ENCODE measurements around the gene CCSAP. TPM values are rescaled to one million over a fixed set of nuclear protein-coding genes. Genes with fewer than 3 reads are reported as not detected.
"Not testable (repeated sequence)": the region's sequence is repeated elsewhere in the genome, so short reads cannot be mapped to it uniquely, and the experiment has no call there.

CCSAP gene
- polyA plus RNA-seq, 2 donors: 1.6 to 2.5 TPM

DNA sequence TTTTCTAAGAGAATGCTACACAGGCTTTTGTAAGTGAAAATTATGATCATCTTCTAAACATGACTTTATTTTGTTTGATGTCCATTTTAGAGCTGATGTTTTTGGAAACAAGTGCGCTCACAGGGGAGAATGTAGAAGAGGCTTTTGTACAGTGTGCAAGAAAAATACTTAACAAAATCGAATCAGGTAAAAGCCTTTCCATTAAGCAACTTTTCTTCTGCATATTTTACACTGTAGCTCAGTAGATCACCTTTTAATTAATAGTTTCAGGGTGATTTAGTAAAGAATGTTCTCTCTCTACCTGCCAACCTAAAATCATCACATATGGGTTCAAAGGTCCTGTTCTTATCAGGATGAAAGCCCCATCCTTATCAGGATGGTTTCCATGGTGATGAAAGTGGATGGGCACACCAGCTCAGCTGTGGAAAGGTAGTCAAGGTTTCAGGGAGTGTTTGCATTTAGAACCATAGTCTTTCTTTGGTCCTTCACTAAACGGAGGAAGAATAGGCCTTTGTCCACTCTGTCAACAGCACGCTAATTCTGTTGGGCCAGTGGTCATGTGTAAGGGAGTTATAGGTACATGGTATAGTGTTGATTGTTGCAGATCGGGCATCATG is 43.9 kb downstream of the CCSAP start:
- Histone ChIP-seq H3K9me3 (ENCODE audit: control insufficient read depth in 2 of 2, insufficient read depth in 1 of 2, low read depth in 1 of 2, low read length in 1 of 2) (no peaks in the 10 kb centered on the region), H3K27ac (ENCODE audit: low read depth in 2 of 2, low read length in 1 of 2) (no peak overlapping the region), H3K4me1 (ENCODE audit: control insufficient read depth in 2 of 2, insufficient read depth in 2 of 2, low read length in 1 of 2) (no peaks in the 10 kb centered on the region), H3K36me3 (ENCODE audit: control insufficient read depth in 2 of 2, insufficient read depth in 2 of 2, low read length in 1 of 2) (peaks cover 6 to 23% of the 10 kb centered on the region in 2 donors), H3K27me3 (ENCODE audit: control insufficient read depth in 1 of 2, insufficient read depth in 2 of 2, low read length in 2 of 2) (no peaks in the 10 kb centered on the region), H3K4me3 (ENCODE audit: low read depth in 1 of 2, low read length in 2 of 2) (no peak overlapping the region)
- WGBS, 2 donors: 84 to 92% methylated on average over 5 of the region's 5 CpGs

- H3K36me3 ChIP-seq (ENCODE audit: control insufficient read depth in 2 of 2, insufficient read depth in 2 of 2, low read length in 1 of 2): peaks cover 6 to 23% of the 10 kb centered on the region in 2 donors
- H3K9me3 ChIP-seq (ENCODE audit: control insufficient read depth in 2 of 2, insufficient read depth in 1 of 2, low read depth in 1 of 2, low read length in 1 of 2): no peaks in the 10 kb centered on the region
- H3K4me3 ChIP-seq (ENCODE audit: low read depth in 1 of 2, low read length in 2 of 2): no peak overlapping the region
Observed at GRCh38 chr1:229298420-229298819, 44.4 kb downstream of the CCSAP start.

DNA sequence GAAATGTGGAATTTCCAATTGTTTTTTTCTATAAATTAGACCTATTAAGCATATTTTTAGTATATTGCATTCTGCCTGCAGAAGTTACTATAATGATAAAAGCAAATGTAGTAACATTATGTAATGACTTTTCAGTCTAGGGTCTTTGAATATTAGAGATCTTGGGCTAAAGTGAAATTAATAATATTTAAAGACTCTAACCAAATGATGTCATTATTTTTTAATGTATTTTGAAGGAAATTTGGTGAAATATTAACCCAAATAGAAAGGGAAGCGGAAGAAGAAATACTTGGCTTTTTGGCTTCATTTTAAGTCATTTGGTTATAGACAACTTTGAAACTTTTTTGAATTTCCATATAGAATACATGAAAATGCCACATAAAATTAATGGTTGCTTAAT is 45.1 kb downstream of the CCSAP start:
- Histone ChIP-seq H3K9me3 (ENCODE audit: control insufficient read depth in 2 of 2, insufficient read depth in 1 of 2, low read depth in 1 of 2, low read length in 1 of 2) (no peaks in the 10 kb centered on the region), H3K4me3 (ENCODE audit: low read depth in 1 of 2, low read length in 2 of 2) (no peak overlapping the region), H3K36me3 (ENCODE audit: control insufficient read depth in 2 of 2, insufficient read depth in 2 of 2, low read length in 1 of 2) (peaks cover 6 to 19% of the 10 kb centered on the region in 2 donors), H3K4me1 (ENCODE audit: control insufficient read depth in 2 of 2, insufficient read depth in 2 of 2, low read length in 1 of 2) (no peaks in the 10 kb centered on the region), H3K27ac (ENCODE audit: low read depth in 2 of 2, low read length in 1 of 2) (no peak overlapping the region), H3K27me3 (ENCODE audit: control insufficient read depth in 1 of 2, insufficient read depth in 2 of 2, low read length in 2 of 2) (no peaks in the 10 kb centered on the region)
- 96 to 97% methylated on average over 1 of the region's 1 CpG for WGBS, 2 donors

More at GRCh38 chr1:229298420-229298819, 44.4 kb downstream of the CCSAP start:
- Histone ChIP-seq H3K27ac (ENCODE audit: low read depth in 2 of 2, low read length in 1 of 2) (no peak overlapping the region), H3K4me1 (ENCODE audit: control insufficient read depth in 2 of 2, insufficient read depth in 2 of 2, low read length in 1 of 2) (no peaks in the 10 kb centered on the region), H3K27me3 (ENCODE audit: control insufficient read depth in 1 of 2, insufficient read depth in 2 of 2, low read length in 2 of 2) (no peaks in the 10 kb centered on the region)

- Histone ChIP-seq H3K36me3 (ENCODE audit: control insufficient read depth in 2 of 2, insufficient read depth in 2 of 2, low read length in 1 of 2) (peaks cover 6 to 18% of the 10 kb centered on the region in 2 donors), H3K4me1 (ENCODE audit: control insufficient read depth in 2 of 2, insufficient read depth in 2 of 2, low read length in 1 of 2) (no peaks in the 10 kb centered on the region), H3K4me3 (ENCODE audit: low read depth in 1 of 2, low read length in 2 of 2) (no peak overlapping the region), H3K27ac (ENCODE audit: low read depth in 2 of 2, low read length in 1 of 2) (no peak overlapping the region), H3K9me3 (ENCODE audit: control insufficient read depth in 2 of 2, insufficient read depth in 1 of 2, low read depth in 1 of 2, low read length in 1 of 2) (no peaks in the 10 kb centered on the region), H3K27me3 (ENCODE audit: control insufficient read depth in 1 of 2, insufficient read depth in 2 of 2, low read length in 2 of 2) (no peaks in the 10 kb centered on the region)
- 52 to 62% methylated on average over 3 of the region's 3 CpGs for WGBS, 2 donors
Observed at GRCh38 chr1:229296541-229296941, 46.3 kb downstream of the CCSAP start.

- peaks cover 6 to 15% of the 10 kb centered on the region in 2 donors for H3K36me3 ChIP-seq (ENCODE audit: control insufficient read depth in 2 of 2, insufficient read depth in 2 of 2, low read length in 1 of 2)
- H3K4me3 ChIP-seq (ENCODE audit: low read depth in 1 of 2, low read length in 2 of 2): no peak overlapping the region
- H3K4me1 ChIP-seq (ENCODE audit: control insufficient read depth in 2 of 2, insufficient read depth in 2 of 2, low read length in 1 of 2): no peaks in the 10 kb centered on the region
- 79 to 86% methylated on average over 11 of the region's 11 CpGs for WGBS, 2 donors
- H3K27ac ChIP-seq (ENCODE audit: low read depth in 2 of 2, low read length in 1 of 2): no peak overlapping the region
- H3K9me3 ChIP-seq (ENCODE audit: control insufficient read depth in 2 of 2, insufficient read depth in 1 of 2, low read depth in 1 of 2, low read length in 1 of 2): no peaks in the 10 kb centered on the region
- H3K27me3 ChIP-seq (ENCODE audit: control insufficient read depth in 1 of 2, insufficient read depth in 2 of 2, low read length in 2 of 2): no peaks in the 10 kb centered on the region
Observed at GRCh38 chr1:229295745-229296144, 47.1 kb downstream of the CCSAP start.

- H3K36me3 ChIP-seq (ENCODE audit: control insufficient read depth in 2 of 2, insufficient read depth in 2 of 2, low read length in 1 of 2): peaks cover 0 to 4% of the 10 kb centered on the region in 2 donors
- H3K9me3 ChIP-seq (ENCODE audit: control insufficient read depth in 2 of 2, insufficient read depth in 1 of 2, low read depth in 1 of 2, low read length in 1 of 2): no peaks in the 10 kb centered on the region
- H3K4me1 ChIP-seq (ENCODE audit: control insufficient read depth in 2 of 2, insufficient read depth in 2 of 2, low read length in 1 of 2): no peaks in the 10 kb centered on the region
- 93 to 95% methylated on average over 10 of the region's 10 CpGs for WGBS, 2 donors
- no peak overlapping the region for H3K4me3 ChIP-seq (ENCODE audit: low read depth in 1 of 2, low read length in 2 of 2)
- H3K27ac ChIP-seq (ENCODE audit: low read depth in 2 of 2, low read length in 1 of 2): no peak overlapping the region
- no peaks in the 10 kb centered on the region for H3K27me3 ChIP-seq (ENCODE audit: control insufficient read depth in 1 of 2, insufficient read depth in 2 of 2, low read length in 2 of 2)
Observed at GRCh38 chr1:229293528-229294204, 49.2 kb downstream of the CCSAP start.

- not testable (repeated sequence) for H3K36me3 ChIP-seq (ENCODE audit: control insufficient read depth in 2 of 2, insufficient read depth in 2 of 2, low read length in 1 of 2)
Observed at GRCh38 chr1:229291686-229292085, 51.2 kb downstream of the CCSAP start.

GRCh38 chr1:229288516-229288915 is 54.3 kb downstream of the CCSAP start:
- Histone ChIP-seq H3K27ac (ENCODE audit: low read depth in 2 of 2, low read length in 1 of 2) (no peak overlapping the region), H3K9me3 (ENCODE audit: control insufficient read depth in 2 of 2, insufficient read depth in 1 of 2, low read depth in 1 of 2, low read length in 1 of 2) (no peaks in the 10 kb centered on the region), H3K27me3 (ENCODE audit: control insufficient read depth in 1 of 2, insufficient read depth in 2 of 2, low read length in 2 of 2) (no peaks in the 10 kb centered on the region), H3K4me1 (ENCODE audit: control insufficient read depth in 2 of 2, insufficient read depth in 2 of 2, low read length in 1 of 2) (peaks cover 0 to 3% of the 10 kb centered on the region in 2 donors), H3K4me3 (ENCODE audit: low read depth in 1 of 2, low read length in 2 of 2) (no peak overlapping the region), H3K36me3 (ENCODE audit: control insufficient read depth in 2 of 2, insufficient read depth in 2 of 2, low read length in 1 of 2) (no peaks in the 10 kb centered on the region)
- 88 to 90% methylated on average over 1 of the region's 1 CpG for WGBS, 2 donors

More at GRCh38 chr1:229291686-229292085, 51.2 kb downstream of the CCSAP start:
- not testable (repeated sequence) for H3K4me3 ChIP-seq (ENCODE audit: low read depth in 1 of 2, low read length in 2 of 2); H3K27ac ChIP-seq (ENCODE audit: low read depth in 2 of 2, low read length in 1 of 2); H3K4me1 ChIP-seq (ENCODE audit: control insufficient read depth in 2 of 2, insufficient read depth in 2 of 2, low read length in 1 of 2); H3K9me3 ChIP-seq (ENCODE audit: control insufficient read depth in 2 of 2, insufficient read depth in 1 of 2, low read depth in 1 of 2, low read length in 1 of 2); H3K27me3 ChIP-seq (ENCODE audit: control insufficient read depth in 1 of 2, insufficient read depth in 2 of 2, low read length in 2 of 2)
- WGBS, 2 donors: 95 to 98% methylated on average over 3 of the region's 4 CpGs

GRCh38 chr1:229287267-229287666 is 55.6 kb downstream of the CCSAP start:
- peaks cover 0 to 3% of the 10 kb centered on the region in 2 donors for H3K4me1 ChIP-seq (ENCODE audit: control insufficient read depth in 2 of 2, insufficient read depth in 2 of 2, low read length in 1 of 2)
- no peaks in the 10 kb centered on the region for H3K36me3 ChIP-seq (ENCODE audit: control insufficient read depth in 2 of 2, insufficient read depth in 2 of 2, low read length in 1 of 2)
- H3K4me3 ChIP-seq (ENCODE audit: low read depth in 1 of 2, low read length in 2 of 2): no peak overlapping the region
- 65 to 79% methylated on average over 1 of the region's 1 CpG for WGBS, 2 donors
- no peak overlapping the region for H3K27ac ChIP-seq (ENCODE audit: low read depth in 2 of 2, low read length in 1 of 2)
- H3K9me3 ChIP-seq (ENCODE audit: control insufficient read depth in 2 of 2, insufficient read depth in 1 of 2, low read depth in 1 of 2, low read length in 1 of 2): no peaks in the 10 kb centered on the region
- H3K27me3 ChIP-seq (ENCODE audit: control insufficient read depth in 1 of 2, insufficient read depth in 2 of 2, low read length in 2 of 2): no peaks in the 10 kb centered on the region
